K562 (cell line): ENCODE results near the gene C2CD4B. TPM values are rescaled to one million over a fixed set of nuclear protein-coding genes. Genes with fewer than 3 reads are reported as not detected.

ENCODE experiments used
- CBFA2T2 ChIP-seq: fragments of 450-650 bp; conservative IDR thresholded peaks from 2 replicates; pipeline ENCODE4 v1.6.1; 2017; ENCODE audit warnings: mild to moderate bottlenecking
- CLOCK ChIP-seq: fragments of 250-450 bp; sonication (Bioruptor Pico); IDR thresholded peaks from 2 replicates; pipeline ENCODE4 v1.4.0; 2020; ENCODE audit warnings: mild to moderate bottlenecking, moderate library complexity, borderline replicate concordance
- E2F5 ChIP-seq: sonication (generic); formaldehyde crosslinking; IDR thresholded peaks from 2 replicates; pipeline ENCODE4 v1.8.0; 2022; ENCODE audit warnings: mild to moderate bottlenecking, missing genetic modification reagents
- ETV5 ChIP-seq: sonication (generic); formaldehyde crosslinking; IDR thresholded peaks from 2 replicates; pipeline ENCODE4 v1.4.0; 2020; ENCODE audit warnings: low read depth, mild to moderate bottlenecking, missing genetic modification reagents
- EZH2 ChIP-seq: IDR thresholded peaks from 2 replicates; pipeline ENCODE4 v1.6.1; 2012; ENCODE audit warnings: low read depth, mild to moderate bottlenecking, inconsistent platforms, low read length, borderline replicate concordance
- MAFF ChIP-seq: IDR thresholded peaks from 2 replicates; pipeline ENCODE4 v1.6.1; 2012; ENCODE audit warnings: low read length, improper control_type of control experiment
- MITF ChIP-seq: IDR thresholded peaks from 2 replicates; pipeline ENCODE4 v1.6.1; 2014; ENCODE audit warnings: antibody characterized with exemption
- NRF1 ChIP-seq, 2 experiments: fragments of 450-650 bp; IDR thresholded peaks in 1 of 2; conservative IDR thresholded peaks in 1 of 2; 2 replicates each; pipeline ENCODE4 v1.6.1; 2014; ENCODE audit warnings: mild to moderate bottlenecking in 2 of 2
- PCBP2 ChIP-seq: fragments of 200-400 bp; formaldehyde crosslinking; IDR thresholded peaks from 2 replicates; pipeline ENCODE4 v1.6.1; 2018; ENCODE audit warnings: low read length, low read depth, mild to moderate bottlenecking, moderate library complexity; ENCODE audit not compliant: poor library complexity, severe bottlenecking
- PKNOX1 ChIP-seq: fragments of 450-650 bp; IDR thresholded peaks from 2 replicates; pipeline ENCODE4 v1.6.1; 2016
- RBM15 ChIP-seq: fragments of 200-400 bp; formaldehyde crosslinking; IDR thresholded peaks from 2 replicates; pipeline ENCODE4 v1.6.1; 2018; ENCODE audit warnings: mild to moderate bottlenecking, low read length, moderate library complexity; ENCODE audit not compliant: insufficient read depth
- SMARCE1 ChIP-seq: fragments of 450-650 bp; IDR thresholded peaks from 2 replicates; pipeline ENCODE4 v1.7.1; 2016; ENCODE audit warnings: mild to moderate bottlenecking
- TBL1XR1 ChIP-seq, 2 experiments: IDR thresholded peaks; 2 replicates each; pipeline ENCODE4 v1.6.1; 2012; ENCODE audit warnings: improper control_type of control experiment in 2 of 2, low read length in 2 of 2, mild to moderate bottlenecking in 1 of 2
- TCF3 ChIP-seq: sonication (generic); formaldehyde crosslinking; IDR thresholded peaks from 2 replicates; pipeline ENCODE4 v1.4.0; 2020; ENCODE audit warnings: mild to moderate bottlenecking, missing genetic modification reagents
- YY1 ChIP-seq, 3 experiments: IDR thresholded peaks; 2 replicates each; pipeline ENCODE4 v1.6.1; 2011; ENCODE audit warnings: low read length in 2 of 3, mild to moderate bottlenecking in 2 of 3, moderate library complexity in 2 of 3, borderline replicate concordance in 1 of 3, control low read depth in 1 of 3, low read depth in 1 of 3; ENCODE audit not compliant: insufficient read depth in 3 of 3, insufficient replicate concordance in 2 of 3, control insufficient read depth in 1 of 3, insufficient read length in 1 of 3; ENCODE audit errors: extremely low read depth in 1 of 3
- ZBTB8A ChIP-seq: fragments of 450-650 bp; IDR thresholded peaks from 2 replicates; pipeline ENCODE4 v1.6.1; 2018; ENCODE audit warnings: mild to moderate bottlenecking, moderate library complexity; ENCODE audit not compliant: partially characterized antibody
- ZKSCAN3 ChIP-seq: fragments of 250-450 bp; sonication (Bioruptor Pico); IDR thresholded peaks from 2 replicates; pipeline ENCODE4 v1.4.0; 2020
- polyA plus RNA-seq, 8 experiments: library from polyadenylated mRNA; depleted of rRNA in 4 of 8; stranded (reverse) in 5 of 8; unstranded in 3 of 8; fragments of >200 nt; fragmentation: Nextera tagmentation in 2 of 8; fragmentation: Illumina TruSeq in 1 of 8; extraction: Ambion mirVana in 2 of 8; extraction: Trizol in 1 of 8; gene quantifications; 2 replicates each; pipeline versions ENCODE4 v1.2.1 to v1.2.3, GENCODE V29; 2011 to 2014; ENCODE audit warnings: inconsistent platforms in 1 of 8, missing spikeins in 1 of 8
- total RNA-seq, 7 experiments: library from RNA; depleted of rRNA in 6 of 7; stranded (reverse); fragments of >200 nt in 6 of 7; fragmentation: Illumina TruSeq in 2 of 7; extraction: Trizol in 2 of 7; gene quantifications; 2 replicates each; pipeline versions ENCODE4 v1.2.1 to v1.2.3, GENCODE V29; 2011 to 2021; ENCODE audit warnings: low replicate concordance in 1 of 7
- TF ChIP-seq, protein P1 (sequence below): fragments of 150-350 bp; IDR thresholded peaks from 2 replicates; pipeline ENCODE4 v1.6.1; 2014; ENCODE audit warnings: low read depth, mild to moderate bottlenecking, low read length, borderline replicate concordance

C2CD4B gene
- total and polyA plus RNA-seq, 9 of the 15 experiments (the other 6 are each of a cell fraction or from before 2014, with no cell fraction given) = 0.11 TPM; not detected in 8

- TF ChIP-seq RBM15 (no peak), PCBP2 (no peak), TCF3 (CRISPR knock-in tag) (no peak), YY1 (IDR thresholded peaks at IDR 0.05; ENCODE audit: borderline replicate concordance in 1 of 3, control insufficient read depth in 1 of 3, extremely low read depth in 1 of 3, insufficient read depth in 3 of 3, insufficient read length in 1 of 3, insufficient replicate concordance in 2 of 3, low read depth in 1 of 3, low read length in 2 of 3) (no peak), CBFA2T2 (no peak), ZBTB8A (no peak), EZH2 (no peak), PKNOX1 (no peak), CLOCK (no peak), MAFF (no peak), MITF (no peak), SMARCE1 (peak; percentile 19; the same call in 1 of the 2 replicates), ZKSCAN3 (no peak), ETV5 (CRISPR knock-in tag) (peak; percentile 53; the same call in 1 of the 2 replicates), NRF1 (conservative IDR thresholded peaks at IDR 0.05 in 1 of 2, IDR thresholded peaks at IDR 0.05 in 1 of 2) (no peak), E2F5 (no peak), TBL1XR1 (IDR thresholded peaks at IDR 0.05; ENCODE audit: low read length in 2 of 2) (no peak)
- TF ChIP-seq, protein P1, sequence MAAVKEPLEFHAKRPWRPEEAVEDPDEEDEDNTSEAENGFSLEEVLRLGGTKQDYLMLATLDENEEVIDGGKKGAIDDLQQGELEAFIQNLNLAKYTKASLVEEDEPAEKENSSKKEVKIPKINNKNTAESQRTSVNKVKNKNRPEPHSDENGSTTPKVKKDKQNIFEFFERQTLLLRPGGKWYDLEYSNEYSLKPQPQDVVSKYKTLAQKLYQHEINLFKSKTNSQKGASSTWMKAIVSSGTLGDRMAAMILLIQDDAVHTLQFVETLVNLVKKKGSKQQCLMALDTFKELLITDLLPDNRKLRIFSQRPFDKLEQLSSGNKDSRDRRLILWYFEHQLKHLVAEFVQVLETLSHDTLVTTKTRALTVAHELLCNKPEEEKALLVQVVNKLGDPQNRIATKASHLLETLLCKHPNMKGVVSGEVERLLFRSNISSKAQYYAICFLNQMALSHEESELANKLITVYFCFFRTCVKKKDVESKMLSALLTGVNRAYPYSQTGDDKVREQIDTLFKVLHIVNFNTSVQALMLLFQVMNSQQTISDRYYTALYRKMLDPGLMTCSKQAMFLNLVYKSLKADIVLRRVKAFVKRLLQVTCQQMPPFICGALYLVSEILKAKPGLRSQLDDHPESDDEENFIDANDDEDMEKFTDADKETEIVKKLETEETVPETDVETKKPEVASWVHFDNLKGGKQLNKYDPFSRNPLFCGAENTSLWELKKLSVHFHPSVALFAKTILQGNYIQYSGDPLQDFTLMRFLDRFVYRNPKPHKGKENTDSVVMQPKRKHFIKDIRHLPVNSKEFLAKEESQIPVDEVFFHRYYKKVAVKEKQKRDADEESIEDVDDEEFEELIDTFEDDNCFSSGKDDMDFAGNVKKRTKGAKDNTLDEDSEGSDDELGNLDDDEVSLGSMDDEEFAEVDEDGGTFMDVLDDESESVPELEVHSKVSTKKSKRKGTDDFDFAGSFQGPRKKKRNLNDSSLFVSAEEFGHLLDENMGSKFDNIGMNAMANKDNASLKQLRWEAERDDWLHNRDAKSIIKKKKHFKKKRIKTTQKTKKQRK = no peak
Observed at GRCh38 chr15:62119227-62119864, 45.7 kb downstream of the C2CD4B start (continued).
